SK-N-SH treated with all-trans-retinoic acid at 6 μM for 48 hours (cell line): ENCODE results near the gene HIGD2A.

Source experiments
- BACH2 ChIP-seq: fragments of 250-450 bp; sonication (Bioruptor Pico); IDR thresholded peaks from 2 replicates; pipeline ENCODE4 v1.9.0; 2021; ENCODE audit warnings: mild to moderate bottlenecking, borderline replicate concordance
- PATZ1 ChIP-seq: fragments of 250-450 bp; sonication (Bioruptor Pico); IDR thresholded peaks from 2 replicates; pipeline ENCODE4 v1.8.0; 2020; ENCODE audit warnings: mild to moderate bottlenecking, moderate library complexity, borderline replicate concordance
- TCF4 ChIP-seq: fragments of 250-450 bp; sonication (Bioruptor Pico); IDR thresholded peaks from 2 replicates; pipeline ENCODE4 v1.8.0; 2021; ENCODE audit warnings: mild to moderate bottlenecking, moderate library complexity, borderline replicate concordance
- TSHZ2 ChIP-seq: fragments of 250-450 bp; sonication (Bioruptor Pico); IDR thresholded peaks from 2 replicates; pipeline ENCODE4 v1.5.0; 2020; ENCODE audit warnings: mild to moderate bottlenecking, moderate library complexity
- ZFP3 ChIP-seq: fragments of 250-450 bp; sonication (Bioruptor Pico); IDR thresholded peaks from 2 replicates; pipeline ENCODE4 v1.5.0; 2020; ENCODE audit warnings: mild to moderate bottlenecking, moderate library complexity
- ZFP30 ChIP-seq: fragments of 450-650 bp; formaldehyde crosslinking; IDR thresholded peaks from 2 replicates; pipeline ENCODE4 v1.5.0; 2022; ENCODE audit warnings: mild to moderate bottlenecking, moderate library complexity
- ZNF565 ChIP-seq: fragments of 450-650 bp; formaldehyde crosslinking; conservative IDR thresholded peaks from 2 replicates; pipeline ENCODE4 v1.5.0; 2020; ENCODE audit warnings: low read depth, mild to moderate bottlenecking, moderate library complexity
- ZNF8 ChIP-seq: fragments of 450-650 bp; formaldehyde crosslinking; IDR thresholded peaks from 2 replicates; pipeline ENCODE4 v1.5.0; 2020; ENCODE audit warnings: mild to moderate bottlenecking, moderate library complexity

GRCh38 chr5:176379881-176380280, 8.7 kb upstream of the HIGD2A start:
- TF ChIP-seq BACH2 (CRISPR knock-in tag) (no peak), ZFP3 (CRISPR knock-in tag) (no peak), TCF4 (CRISPR knock-in tag) (no peak), ZNF565 (CRISPR knock-in tag) (no peak), TSHZ2 (CRISPR knock-in tag) (no peak), PATZ1 (CRISPR knock-in tag) (no peak), ZNF8 (CRISPR knock-in tag) (no peak), ZFP30 (CRISPR knock-in tag) (no peak)
